H9 (cell line): Measurements from ENCODE around the gene ADISSP. TPM values are rescaled to one million over a fixed set of nuclear protein-coding genes. Genes with fewer than 3 reads are reported as not detected.
A peak's percentile ranks its signal among the peaks of the same experiment; 100 is the strongest.

Source experiments
- DNase-seq: peaks from one replicate; pipeline ENCODE4 v3.0.0-alpha.2; 2017
- H2AFZ ChIP-seq: one replicate; pipeline ENCODE4 v1.6.1; 2013; ENCODE audit warnings: mild to moderate bottlenecking, low read length, control low read depth, moderate library complexity
- H2AK5ac ChIP-seq: 2 replicates; pipeline ENCODE4 v1.6.1; 2013; ENCODE audit warnings: low read length, control low read depth, mixed read lengths; ENCODE audit not compliant: insufficient read length
- H2BK120ac ChIP-seq: one replicate; pipeline ENCODE4 v1.6.1; 2013; ENCODE audit warnings: low read depth, mild to moderate bottlenecking, low read length, control low read depth, inconsistent platforms; ENCODE audit not compliant: poor library complexity, severe bottlenecking
- H2BK12ac ChIP-seq: 2 replicates; pipeline ENCODE4 v1.6.1; 2013; ENCODE audit warnings: low read length, control low read depth, mixed read lengths, low read depth; ENCODE audit not compliant: insufficient read length
- H2BK15ac ChIP-seq: 2 replicates; pipeline ENCODE4 v1.6.1; 2013; ENCODE audit warnings: low read depth, low read length, control low read depth
- H2BK20ac ChIP-seq: one replicate; pipeline ENCODE4 v1.6.1; 2013; ENCODE audit warnings: low read depth, mild to moderate bottlenecking, low read length, control low read depth, inconsistent platforms; ENCODE audit not compliant: poor library complexity, severe bottlenecking
- H2BK5ac ChIP-seq: 2 replicates; pipeline ENCODE4 v1.6.1; 2013; ENCODE audit warnings: low read length, control low read depth, mixed read lengths; ENCODE audit not compliant: insufficient read length
- H3K14ac ChIP-seq: 2 replicates; pipeline ENCODE4 v1.6.1; 2013; ENCODE audit warnings: low read length, control low read depth; ENCODE audit not compliant: insufficient read depth
- H3K18ac ChIP-seq: 2 replicates; pipeline ENCODE4 v1.6.1; 2013; ENCODE audit warnings: low read depth, mild to moderate bottlenecking, mixed read lengths, low read length, control low read depth; ENCODE audit not compliant: insufficient read length
- H3K23ac ChIP-seq: 2 replicates; pipeline ENCODE4 v1.6.1; 2013; ENCODE audit warnings: low read length, control low read depth, mixed read lengths, low read depth; ENCODE audit not compliant: insufficient read length
- H3K23me2 ChIP-seq: 2 replicates; pipeline ENCODE4 v1.6.1; 2013; ENCODE audit warnings: low read depth, mild to moderate bottlenecking, mixed read lengths, low read length, control low read depth; ENCODE audit not compliant: insufficient read length, poor library complexity, severe bottlenecking
- H3K27ac ChIP-seq: 2 replicates; pipeline ENCODE4 v1.5.1; 2013; ENCODE audit warnings: low read length, control low read depth, mixed read lengths, low read depth; ENCODE audit not compliant: insufficient read length
- H3K27me3 ChIP-seq: 2 replicates; pipeline ENCODE4 v1.6.1; 2013; ENCODE audit warnings: low read length, control low read depth, inconsistent platforms; ENCODE audit not compliant: insufficient read depth
- H3K4ac ChIP-seq: 2 replicates; pipeline ENCODE4 v1.6.1; 2013; ENCODE audit warnings: low read depth, mild to moderate bottlenecking, control low read depth, inconsistent platforms, low read length, moderate library complexity
- H3K4me1 ChIP-seq: 2 replicates; pipeline ENCODE4 v1.6.1; 2013; ENCODE audit warnings: low read length, control low read depth, inconsistent platforms; ENCODE audit not compliant: insufficient read depth
- H3K4me2 ChIP-seq: 2 replicates; pipeline ENCODE4 v1.6.1; 2013; ENCODE audit warnings: low read length, control low read depth, mixed read lengths; ENCODE audit not compliant: insufficient read length, insufficient read depth
- H3K56ac ChIP-seq: 2 replicates; pipeline ENCODE4 v1.6.1; 2013; ENCODE audit warnings: low read depth, mild to moderate bottlenecking, mixed read lengths, low read length, control low read depth; ENCODE audit not compliant: insufficient read length
- H3K79me1 ChIP-seq: 2 replicates; pipeline ENCODE4 v1.6.1; 2013; ENCODE audit warnings: low read depth, mild to moderate bottlenecking, moderate library complexity, low read length, control low read depth, inconsistent platforms; ENCODE audit not compliant: insufficient read depth, poor library complexity, severe bottlenecking
- H3K79me2 ChIP-seq: 2 replicates; pipeline ENCODE4 v1.6.1; 2013; ENCODE audit warnings: low read length, control low read depth, inconsistent platforms; ENCODE audit not compliant: insufficient read depth
- H3K9ac ChIP-seq: 2 replicates; pipeline ENCODE4 v1.6.1; 2013; ENCODE audit warnings: low read length, control low read depth, mixed read lengths; ENCODE audit not compliant: insufficient read length; ENCODE audit errors: extremely low read depth
- H3K9me3 ChIP-seq: one replicate; pipeline ENCODE4 v1.6.1; 2013; ENCODE audit warnings: low read depth, low read length, inconsistent platforms; ENCODE audit not compliant: control insufficient read depth
- H3T11ph ChIP-seq: one replicate; pipeline ENCODE4 v1.6.1; 2013; ENCODE audit warnings: mild to moderate bottlenecking, low read length, control low read depth, inconsistent platforms
- H4K20me1 ChIP-seq: one replicate; pipeline ENCODE4 v1.6.1; 2013; ENCODE audit not compliant: control insufficient read depth, insufficient read length, insufficient read depth
- H4K5ac ChIP-seq: 2 replicates; pipeline ENCODE4 v1.6.1; 2013; ENCODE audit warnings: low read depth, mild to moderate bottlenecking, mixed read lengths, low read length, control low read depth; ENCODE audit not compliant: insufficient read length
- H4K8ac ChIP-seq: replicated peaks from 2 replicates; pipeline ENCODE4 v1.6.1; 2013; ENCODE audit warnings: low read length, control low read depth, mixed read lengths, low read depth; ENCODE audit not compliant: insufficient read length
- H4K91ac ChIP-seq: 2 replicates; pipeline ENCODE4 v1.6.1; 2013; ENCODE audit warnings: low read depth, mild to moderate bottlenecking, moderate library complexity, mixed read lengths, low read length, control low read depth; ENCODE audit not compliant: insufficient read length
- H3K27ac Mint-ChIP-seq, 3 experiments: 2 replicates in 2 of 3; 3 replicates in 1 of 3; pipeline ENCODE4 v1.8.0; 2020 to 2021; ENCODE audit warnings: mixed read lengths in 3 of 3, mild to moderate bottlenecking in 1 of 3, moderate library complexity in 1 of 3
- H3K27me3 Mint-ChIP-seq: 2 replicates; pipeline ENCODE4 v1.8.0; 2021; ENCODE audit warnings: low read depth, mild to moderate bottlenecking, moderate library complexity, mixed read lengths
- H3K36me3 Mint-ChIP-seq, 3 experiments: 2 replicates in 2 of 3; 3 replicates in 1 of 3; pipeline ENCODE4 v1.8.0; 2020 to 2021; ENCODE audit warnings: low read depth in 3 of 3, mixed read lengths in 3 of 3; ENCODE audit not compliant: insufficient read depth in 1 of 3
- H3K4me1 Mint-ChIP-seq, 2 experiments: 2 replicates each; pipeline ENCODE4 v1.8.0; 2020; ENCODE audit warnings: mixed read lengths in 2 of 2
- H3K4me3 Mint-ChIP-seq, 2 experiments: 2 replicates in 1 of 2; 3 replicates in 1 of 2; pipeline ENCODE4 v1.8.0; 2020 to 2021; ENCODE audit warnings: mild to moderate bottlenecking in 2 of 2, mixed read lengths in 2 of 2, moderate library complexity in 1 of 2
- H3K9me3 Mint-ChIP-seq, 2 experiments: 2 replicates in 1 of 2; 3 replicates in 1 of 2; pipeline ENCODE4 v1.8.0; 2020; ENCODE audit warnings: mild to moderate bottlenecking in 2 of 2, mixed read lengths in 2 of 2, moderate library complexity in 1 of 2
- WGBS: extraction: QIAGEN DNeasy Blood & Tissue Kit; methylation state at CpG from one replicate; pipeline ENCODE4 v1.1.7; 2013; ENCODE audit warnings: missing lambda C conversion rate, low lambda C conversion rate, mixed read lengths; ENCODE audit not compliant: insufficient read length; ENCODE audit errors: extremely low coverage; 5-methylcytosine and 5-hydroxymethylcytosine counted together
- total RNA-seq: library from RNA; stranded (reverse); gene quantifications from 2 replicates; pipeline ENCODE4 v1.2.1, GENCODE V29; 2021
- TF ChIP-seq, protein P1 (sequence below): fragments of 200-600 bp; sonication (generic); conservative IDR thresholded peaks from 3 replicates; pipeline ENCODE4 v1.8.0; 2021; ENCODE audit warnings: antibody characterized with exemption, mild to moderate bottlenecking

ADISSP gene
- total RNA-seq, 1 experiment from 2014 or later, result 80.9 TPM

GRCh38 chr20:3739054-3739925 lies 28.3 kb downstream of the ADISSP start:
- H3K4me1 Mint-ChIP-seq, result peaks cover 8 to 27% of the 10 kb centered on the region in 2 experiments
- peaks cover 3% of the 10 kb centered on the region; the same call in 1 of the 2 replicates for H3K4me1 ChIP-seq
- H3K27ac Mint-ChIP-seq, result peak overlapping the region in 1 of 3 experiments; percentile 93; a peak in 4 of 7 replicates
- H2BK15ac ChIP-seq, result no peak overlapping the region
- no peaks in the 10 kb centered on the region for H4K20me1 ChIP-seq
- no peak overlapping the region for H3K27ac ChIP-seq
- no peak overlapping the region for H2BK120ac ChIP-seq
- H2BK20ac ChIP-seq, result no peak overlapping the region
- no peaks in the 10 kb centered on the region for H3K27me3 ChIP-seq
- H3K79me2 ChIP-seq, result no peaks in the 10 kb centered on the region
- no peak overlapping the region for H4K91ac ChIP-seq
- no peak overlapping the region for H4K8ac ChIP-seq
- no peak overlapping the region for H2AFZ ChIP-seq
- H4K5ac ChIP-seq, result no peak overlapping the region
- no peak overlapping the region for H3K9ac ChIP-seq
- no peak overlapping the region for H2BK5ac ChIP-seq
- H3K4ac ChIP-seq, result no peak overlapping the region
- no peak overlapping the region for H3K4me2 ChIP-seq
- peaks cover 5% of the 10 kb centered on the region for H3K27me3 Mint-ChIP-seq
- no peaks in the 10 kb centered on the region for H3K9me3 Mint-ChIP-seq
- H3K23me2 ChIP-seq, result no peaks in the 10 kb centered on the region
- no CpG with 5 or more reads among the region's 19 CpGs for WGBS
- H3K79me1 ChIP-seq, result no peaks in the 10 kb centered on the region
- no peaks in the 10 kb centered on the region for H3K36me3 Mint-ChIP-seq
- H3K23ac ChIP-seq, result no peak overlapping the region
- no peak overlapping the region; the same call in 1 of the 2 replicates for H3K14ac ChIP-seq
- H2AK5ac ChIP-seq, result no peak overlapping the region
- no peak overlapping the region for H3K18ac ChIP-seq
- no peaks in the 10 kb centered on the region for H3K9me3 ChIP-seq
- H3T11ph ChIP-seq, result no peak overlapping the region
- H3K56ac ChIP-seq, result no peak overlapping the region
- TF ChIP-seq, protein P1, sequence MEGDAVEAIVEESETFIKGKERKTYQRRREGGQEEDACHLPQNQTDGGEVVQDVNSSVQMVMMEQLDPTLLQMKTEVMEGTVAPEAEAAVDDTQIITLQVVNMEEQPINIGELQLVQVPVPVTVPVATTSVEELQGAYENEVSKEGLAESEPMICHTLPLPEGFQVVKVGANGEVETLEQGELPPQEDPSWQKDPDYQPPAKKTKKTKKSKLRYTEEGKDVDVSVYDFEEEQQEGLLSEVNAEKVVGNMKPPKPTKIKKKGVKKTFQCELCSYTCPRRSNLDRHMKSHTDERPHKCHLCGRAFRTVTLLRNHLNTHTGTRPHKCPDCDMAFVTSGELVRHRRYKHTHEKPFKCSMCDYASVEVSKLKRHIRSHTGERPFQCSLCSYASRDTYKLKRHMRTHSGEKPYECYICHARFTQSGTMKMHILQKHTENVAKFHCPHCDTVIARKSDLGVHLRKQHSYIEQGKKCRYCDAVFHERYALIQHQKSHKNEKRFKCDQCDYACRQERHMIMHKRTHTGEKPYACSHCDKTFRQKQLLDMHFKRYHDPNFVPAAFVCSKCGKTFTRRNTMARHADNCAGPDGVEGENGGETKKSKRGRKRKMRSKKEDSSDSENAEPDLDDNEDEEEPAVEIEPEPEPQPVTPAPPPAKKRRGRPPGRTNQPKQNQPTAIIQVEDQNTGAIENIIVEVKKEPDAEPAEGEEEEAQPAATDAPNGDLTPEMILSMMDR, result no peak
- no peak overlapping the region for H2BK12ac ChIP-seq
- H3K4me3 Mint-ChIP-seq, result 0 out of 5 replicates have a peak overlapping the region, but pooled peaks of 1 of the 2 experiments have one; percentile 39
- DNase-seq, result peak; percentile 61
